Peyer's patch (tissue), 4 donors: ENCODE data around the gene OR6C65. TPM values are rescaled to one million over a fixed set of nuclear protein-coding genes. Genes with fewer than 3 reads are reported as not detected.
"Not testable (repeated sequence)": the region's sequence is repeated elsewhere in the genome, so short reads cannot be mapped to it uniquely, and the experiment has no call there.

Experiments used
- DNase-seq, 3 donors: peaks; one replicate each; pipeline ENCODE4 v3.0.0-alpha.2; 2017 to 2019
- H3K27ac ChIP-seq, 4 donors: fragments of 200-600 bp; sonication (generic); one replicate each; pipeline ENCODE4 v1.5.1; 2016 to 2019
- H3K27me3 ChIP-seq, 2 donors: fragments of 200-600 bp; sonication (generic); one replicate each; pipeline ENCODE4 v1.5.1; 2019
- H3K36me3 ChIP-seq, 3 donors: fragments of 200-600 bp; sonication (generic); one replicate each; pipeline ENCODE4 v1.5.1; 2016 to 2019
- H3K4me1 ChIP-seq, 4 donors: fragments of 200-600 bp; sonication (generic); one replicate each; pipeline ENCODE4 v1.5.1; 2016 to 2019
- H3K4me3 ChIP-seq, 4 donors: fragments of 200-600 bp; sonication (generic); 1 replicate in 3 of 4; 2 replicates in 1 of 4; pipeline ENCODE4 v1.5.1; 2016 to 2019; ENCODE audit warnings: mild to moderate bottlenecking in 1 of 4
- H3K9me3 ChIP-seq, 4 donors: fragments of 200-600 bp; sonication (generic); one replicate each; pipeline ENCODE4 v1.5.1; 2016 to 2019; ENCODE audit warnings: mild to moderate bottlenecking in 1 of 4
- POLR2A ChIP-seq, 2 donors: fragments of 450-650 bp; IDR thresholded peaks; one replicate each; pipeline ENCODE4 v1.5.1; 2017; ENCODE audit warnings: antibody characterized with exemption in 2 of 2, mild to moderate bottlenecking in 2 of 2, moderate library complexity in 2 of 2
- total RNA-seq, 4 donors: library from RNA; depleted of rRNA; stranded (reverse); fragments of >200 nt; gene quantifications; one replicate each; pipeline ENCODE4 v1.1.0, GENCODE V29; 2016
- TF ChIP-seq, protein P1 (sequence below), 6 experiments: fragments of 450-650 bp in 4 of 6; fragments of 200-600 bp in 2 of 6; sonication (generic) in 1 of 6; IDR thresholded peaks; one replicate each; pipeline ENCODE4 v1.5.1; 2017 to 2019; ENCODE audit warnings: antibody characterized with exemption in 6 of 6, mild to moderate bottlenecking in 3 of 6, moderate library complexity in 1 of 6

Gene OR6C65
- total RNA-seq, 4 donors from 2014 or later = not detected

DNA sequence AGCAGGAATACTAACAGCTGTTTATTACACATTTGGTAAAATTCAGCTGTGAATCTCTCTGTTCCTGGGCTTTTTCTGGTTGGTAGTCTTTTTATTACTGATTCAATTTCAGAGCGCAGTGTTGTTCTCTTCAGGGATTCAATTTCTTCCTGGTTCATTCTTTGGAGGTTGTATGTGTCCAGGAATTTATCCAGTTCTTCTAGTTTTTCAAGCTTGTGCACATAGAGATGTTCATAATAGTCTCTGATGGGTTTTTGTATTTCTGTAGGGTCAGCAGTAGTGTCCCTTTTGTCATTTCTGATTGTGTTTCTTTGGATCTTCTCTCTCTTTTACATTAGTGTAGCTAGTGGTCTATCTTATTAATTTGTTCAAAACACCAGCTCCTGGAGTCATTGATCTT, 16.6 kb downstream of the OR6C65 start:
- TF ChIP-seq POLR2A (IDR thresholded peaks at IDR 0.05) = no peak
- TF ChIP-seq, protein P1, sequence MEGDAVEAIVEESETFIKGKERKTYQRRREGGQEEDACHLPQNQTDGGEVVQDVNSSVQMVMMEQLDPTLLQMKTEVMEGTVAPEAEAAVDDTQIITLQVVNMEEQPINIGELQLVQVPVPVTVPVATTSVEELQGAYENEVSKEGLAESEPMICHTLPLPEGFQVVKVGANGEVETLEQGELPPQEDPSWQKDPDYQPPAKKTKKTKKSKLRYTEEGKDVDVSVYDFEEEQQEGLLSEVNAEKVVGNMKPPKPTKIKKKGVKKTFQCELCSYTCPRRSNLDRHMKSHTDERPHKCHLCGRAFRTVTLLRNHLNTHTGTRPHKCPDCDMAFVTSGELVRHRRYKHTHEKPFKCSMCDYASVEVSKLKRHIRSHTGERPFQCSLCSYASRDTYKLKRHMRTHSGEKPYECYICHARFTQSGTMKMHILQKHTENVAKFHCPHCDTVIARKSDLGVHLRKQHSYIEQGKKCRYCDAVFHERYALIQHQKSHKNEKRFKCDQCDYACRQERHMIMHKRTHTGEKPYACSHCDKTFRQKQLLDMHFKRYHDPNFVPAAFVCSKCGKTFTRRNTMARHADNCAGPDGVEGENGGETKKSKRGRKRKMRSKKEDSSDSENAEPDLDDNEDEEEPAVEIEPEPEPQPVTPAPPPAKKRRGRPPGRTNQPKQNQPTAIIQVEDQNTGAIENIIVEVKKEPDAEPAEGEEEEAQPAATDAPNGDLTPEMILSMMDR (IDR thresholded peaks at IDR 0.05) = no peak
- H3K4me3 ChIP-seq = no peak overlapping the region

DNA sequence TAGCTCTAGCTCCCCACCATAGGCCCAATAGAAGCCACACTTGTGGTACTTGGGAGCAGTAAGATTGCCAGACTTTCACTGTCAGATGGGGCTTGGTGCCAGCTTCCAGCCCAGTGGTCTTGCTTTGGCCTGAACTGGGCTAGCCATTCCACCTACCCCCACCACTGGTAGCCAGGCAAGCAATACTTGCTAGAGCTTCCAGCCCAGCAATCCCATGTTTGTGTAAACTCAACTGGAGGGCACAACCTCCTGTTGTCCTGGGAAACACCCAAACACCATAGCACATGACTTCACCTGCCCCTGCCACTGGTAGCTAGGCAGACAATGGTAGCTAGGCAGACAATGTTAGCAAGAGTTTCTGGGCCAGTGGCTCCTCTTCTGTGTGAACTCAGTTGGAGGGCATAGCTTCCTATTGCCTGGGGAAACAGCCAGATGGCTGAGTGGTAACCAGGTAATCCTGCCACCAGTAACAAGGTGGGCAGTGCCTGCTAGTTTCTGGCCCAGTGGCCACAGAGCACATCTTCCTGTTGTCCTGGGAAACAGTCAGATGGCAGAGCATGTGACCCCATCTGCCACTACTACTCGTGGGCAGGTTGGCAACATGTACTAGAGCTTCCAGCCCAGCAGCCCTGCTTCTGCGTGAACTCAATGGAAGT, 20.1 kb downstream of the OR6C65 start:
- H3K4me1 ChIP-seq = no peaks in the 10 kb centered on the region
- no peaks in the 10 kb centered on the region for H3K9me3 ChIP-seq
- TF ChIP-seq POLR2A (IDR thresholded peaks at IDR 0.05) = no peak
- TF ChIP-seq, protein P1 (IDR thresholded peaks at IDR 0.05) = no peak
- H3K4me3 ChIP-seq = no peak overlapping the region
- H3K27me3 ChIP-seq = no peaks in the 10 kb centered on the region
- no peaks in the 10 kb centered on the region for H3K36me3 ChIP-seq
- no peak for DNase-seq
- H3K27ac ChIP-seq = no peak overlapping the region

More for the DNA sequence above, 16.6 kb downstream of the OR6C65 start:
- Histone ChIP-seq H3K27ac (no peak overlapping the region), H3K9me3 (no peaks in the 10 kb centered on the region), H3K4me1 (no peaks in the 10 kb centered on the region), H3K36me3 (no peaks in the 10 kb centered on the region), H3K27me3 (no peaks in the 10 kb centered on the region)
- DNase-seq = no peak

GRCh38 chr12:55425954-55426353, 25.6 kb downstream of the OR6C65 start, which contains the start of gene OR6C76:
OR6C76 (plus strand) TSS chr12:55426254; CDS start chr12:55426254, 0 bp downstream.
- DNase-seq = no peak
- H3K27me3 ChIP-seq = no peaks in the 10 kb centered on the region
- H3K36me3 ChIP-seq = no peaks in the 10 kb centered on the region
- H3K4me3 ChIP-seq = no peak within 1 kb of the TSS
- TF ChIP-seq, protein P1 (IDR thresholded peaks at IDR 0.05) = no peak
- no peak for TF ChIP-seq POLR2A (IDR thresholded peaks at IDR 0.05)
- no peaks in the 10 kb centered on the region for H3K9me3 ChIP-seq
- no peaks in the 10 kb centered on the region for H3K4me1 ChIP-seq
- H3K27ac ChIP-seq = no peak within 1 kb of the TSS

GRCh38 chr12:55428331-55429243, 28.3 kb downstream of the OR6C65 start:
- no peaks in the 10 kb centered on the region for H3K36me3 ChIP-seq
- no peaks in the 10 kb centered on the region for H3K9me3 ChIP-seq
- H3K4me1 ChIP-seq = no peaks in the 10 kb centered on the region
- H3K27ac ChIP-seq = no peak overlapping the region
- H3K4me3 ChIP-seq = no peak overlapping the region
- DNase-seq = no peak
- no peak for TF ChIP-seq POLR2A (IDR thresholded peaks at IDR 0.05)
- TF ChIP-seq, protein P1 (IDR thresholded peaks at IDR 0.05) = no peak
- no peaks in the 10 kb centered on the region for H3K27me3 ChIP-seq

DNA sequence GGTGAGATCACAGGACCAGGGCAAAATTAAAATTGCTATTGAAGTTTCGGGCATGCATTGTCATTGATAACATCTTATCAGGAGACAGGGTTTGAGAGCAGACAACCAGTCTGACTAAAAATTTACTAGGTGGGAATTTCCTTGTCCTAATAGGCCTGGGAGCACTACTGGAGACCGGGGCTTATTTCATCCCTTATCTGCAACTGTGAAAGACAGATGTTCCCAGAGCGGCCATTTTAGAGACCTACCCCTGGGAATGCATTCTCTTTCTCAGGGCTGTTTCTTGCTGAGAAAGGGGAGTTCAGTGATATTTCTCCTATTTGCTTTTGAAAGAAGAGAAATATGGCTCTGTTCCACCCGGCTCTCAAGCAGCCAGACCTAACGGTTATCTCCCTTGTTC, 40.9 kb downstream of the OR6C65 start:
- not testable (repeated sequence) for H3K36me3 ChIP-seq, DNase-seq, H3K9me3 ChIP-seq, H3K27ac ChIP-seq, H3K4me3 ChIP-seq, H3K4me1 ChIP-seq, H3K27me3 ChIP-seq

DNA sequence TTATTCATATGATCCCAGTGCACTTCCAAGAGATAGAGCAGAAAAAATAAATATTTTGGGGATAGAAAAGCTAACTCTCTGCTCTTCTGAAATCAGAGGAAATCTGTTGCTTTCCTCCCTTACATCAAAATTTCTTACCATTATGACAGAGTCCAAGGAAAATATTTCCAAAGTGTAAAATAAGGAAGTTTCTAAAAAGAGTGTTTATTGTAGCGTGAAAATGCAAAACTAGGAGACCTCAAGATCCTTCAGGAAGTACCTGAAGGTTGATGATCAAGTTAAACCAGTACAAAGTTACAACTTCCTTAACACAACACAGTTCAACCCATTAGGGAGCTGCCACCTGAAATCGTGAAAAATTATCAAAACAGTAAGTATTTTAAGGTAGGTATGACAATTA, 43.4 kb downstream of the OR6C65 start, which contains the start of gene OR6C2:
TSS of gene OR6C2 (plus strand) at position 301 of the 400 bp plus-strand sequence. CDS start 8,138 bp downstream, outside the sequence.
- Histone ChIP-seq H3K36me3 (no peaks in the 10 kb centered on the region), H3K27me3 (no peaks in the 10 kb centered on the region), H3K4me3 (no peak within 1 kb of the TSS), H3K27ac (no peak within 1 kb of the TSS), H3K4me1 (no peaks in the 10 kb centered on the region), H3K9me3 (no peaks in the 10 kb centered on the region)
- DNase-seq = no peak
- no peak for TF ChIP-seq POLR2A (IDR thresholded peaks at IDR 0.05)
- TF ChIP-seq, protein P1 (IDR thresholded peaks at IDR 0.05) = no peak
